NCI-H510A (cell line): ENCODE measurements around the gene OR6N2.

Experiments
- DNase-seq: peaks from one replicate; lab custom pipeline; 2025; lab: John Stamatoyannopoulos, UW

Gene OR6N2

DNA sequence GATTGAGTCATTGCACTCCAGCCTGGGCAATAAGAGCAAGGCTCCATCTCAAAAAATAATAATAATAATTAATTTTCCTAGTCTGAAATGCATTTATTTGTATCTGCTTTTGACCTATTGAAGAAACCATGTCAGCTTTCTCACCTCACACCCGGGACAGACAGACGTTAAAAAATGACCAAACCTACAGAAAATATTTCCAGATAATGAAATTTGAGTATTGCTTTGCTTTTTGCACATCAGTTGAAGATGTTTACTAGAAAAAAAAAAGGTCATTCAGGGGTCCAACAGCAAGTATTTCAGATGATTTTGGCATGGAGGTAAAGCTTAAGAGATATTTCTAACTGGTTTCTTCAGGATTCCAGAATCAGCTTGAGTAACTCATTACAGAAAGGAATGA, 26.6 kb downstream of the OR6N2 start, which contains the start of gene OR6K6:
TSS of gene OR6K6 (plus strand) at position 301 of the 400 bp plus-strand sequence. CDS start 168 bp downstream, outside the sequence.
- no peak for DNase-seq

GRCh38 chr1:158752155-158752712, 28.8 kb downstream of the OR6N2 start:
- no peak for DNase-seq

DNA sequence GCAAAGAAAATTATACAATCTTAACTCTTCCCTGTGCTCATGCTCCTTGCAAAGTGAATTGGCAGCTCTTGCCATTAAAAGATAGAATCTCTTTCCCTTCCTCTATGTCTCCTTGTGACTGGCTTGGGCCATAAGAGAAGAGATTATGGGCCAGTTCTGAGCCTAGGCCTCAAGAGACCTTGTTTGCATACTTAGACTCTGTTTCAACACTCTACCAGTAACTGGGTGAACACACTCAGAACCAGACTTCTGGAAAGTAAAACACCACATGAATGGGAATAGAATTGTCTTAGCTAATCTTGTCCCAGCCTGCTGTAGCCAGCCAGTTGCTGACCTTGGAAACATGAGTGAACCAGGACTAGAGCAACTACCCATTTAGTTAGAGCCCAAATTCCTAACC, 45.2 kb downstream of the OR6N2 start:
- DNase-seq = no peak

- DNase-seq = no peak
Observed at GRCh38 chr1:158732524-158732923, 48.5 kb downstream of the OR6N2 start.

GRCh38 chr1:158731707-158732106, 49.3 kb downstream of the OR6N2 start:
- DNase-seq = no peak

GRCh38 chr1:158730453-158730852, 50.6 kb downstream of the OR6N2 start:
- no peak for DNase-seq

DNA sequence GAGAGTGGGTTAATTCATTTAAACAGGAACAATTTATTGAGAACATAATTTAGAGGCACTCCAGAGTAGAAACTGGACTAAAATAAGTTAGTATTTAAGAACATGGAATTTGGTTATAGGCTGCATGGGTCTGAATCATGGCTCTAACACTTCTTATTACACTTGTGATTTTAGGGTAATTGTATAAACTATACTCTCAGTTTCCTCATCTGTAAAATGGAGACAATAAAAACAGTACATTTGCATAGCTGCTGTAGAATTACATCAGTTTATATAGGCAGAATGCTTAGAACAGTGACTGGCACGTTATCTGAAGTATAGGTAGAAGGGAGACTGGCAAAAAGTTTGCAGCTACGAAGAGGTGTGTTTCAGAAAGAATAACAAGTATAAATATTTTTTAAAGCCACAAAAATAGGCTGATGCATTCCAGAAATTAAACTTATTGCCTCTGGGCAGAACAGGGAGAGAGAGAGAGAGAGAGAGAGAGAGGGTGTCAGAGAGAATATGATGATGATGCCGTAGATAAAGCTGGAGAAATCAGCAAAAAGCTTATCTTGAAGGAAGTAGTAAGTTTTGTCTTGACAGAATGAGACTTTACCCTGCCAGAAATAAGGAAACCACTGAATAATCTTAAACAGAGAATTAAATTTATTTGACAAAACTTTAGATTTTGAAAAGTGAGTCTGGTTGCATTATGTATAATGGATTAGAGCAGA, 52.3 kb downstream of the OR6N2 start:
- no peak for DNase-seq

DNA sequence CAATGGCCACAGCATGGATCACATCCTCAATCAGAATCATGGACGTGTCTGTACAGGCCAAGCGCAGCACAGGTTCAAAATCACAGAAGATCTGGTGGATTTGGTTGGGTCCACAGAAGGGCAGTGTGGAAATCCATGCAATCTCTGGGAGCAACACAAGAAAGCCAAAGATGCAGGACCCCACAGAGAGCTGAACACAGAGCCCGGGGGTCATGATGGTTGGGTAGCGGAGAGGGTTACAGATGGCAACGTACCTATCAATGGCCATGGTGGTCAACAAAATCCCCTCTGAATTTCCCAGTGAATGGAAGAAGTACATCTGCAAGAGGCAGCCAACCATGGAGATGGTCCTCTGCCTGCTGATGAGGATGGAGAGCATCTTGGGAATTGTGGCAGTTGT, 56.6 kb downstream of the OR6N2 start:
- no peak for DNase-seq
